Colonic mucosa (tissue), 4 donors: Measurements from ENCODE around the gene SEMA6B. TPM values are rescaled to one million over a fixed set of nuclear protein-coding genes. Genes with fewer than 3 reads are reported as not detected.

Source experiments
- DNase-seq: peaks from one replicate; pipeline ENCODE4 v3.0.0-alpha.2; 2020
- H3K27ac ChIP-seq: fragments of 200-600 bp; one replicate; pipeline ENCODE4 v1.8.0; 2021
- H3K27me3 ChIP-seq: fragments of 200-600 bp; one replicate; pipeline ENCODE4 v1.8.0; 2021
- H3K36me3 ChIP-seq: fragments of 200-600 bp; one replicate; pipeline ENCODE4 v1.8.0; 2021
- H3K4me1 ChIP-seq: fragments of 200-600 bp; one replicate; pipeline ENCODE4 v1.8.0; 2021; ENCODE audit warnings: mild to moderate bottlenecking
- H3K4me3 ChIP-seq: fragments of 200-600 bp; one replicate; pipeline ENCODE4 v1.8.0; 2021
- H3K9ac ChIP-seq, 2 donors: one replicate each; pipeline ENCODE4 v1.7.0; 2013; ENCODE audit warnings: control low read depth in 2 of 2, low read depth in 2 of 2, low read length in 2 of 2
- H3K9me3 ChIP-seq: fragments of 200-600 bp; one replicate; pipeline ENCODE4 v1.8.0; 2021
- intact Hi-C: fragments of 100-400 bp; cut with DNase I; formaldehyde crosslinking; loops from one replicate; pipeline ENCODE4 v1.14.1; 2022
- total RNA-seq, 2 donors: library from RNA; stranded (reverse); fragmentation: NEBNext Ultra II Directional in 1 of 2; extraction: Animal tissue kit (Norgen Biotek cat#: 25700) in 1 of 2; gene quantifications; one replicate each; pipeline ENCODE4 v1.2.1, GENCODE V29; 2021
- TF ChIP-seq, protein P1 (sequence below): fragments of 200-600 bp; IDR thresholded peaks from one replicate; pipeline ENCODE4 v1.8.0; 2022; ENCODE audit warnings: antibody characterized with exemption, mild to moderate bottlenecking
- donor health status: healthy.
- donor health status: DM: no; HTN: no; CAD: no.
- donor health status: DM: no; HTN: no; CAD: no.

Gene SEMA6B
- total RNA-seq, 2 donors from 2014 or later = 1.3 to 5.6 TPM

DNA sequence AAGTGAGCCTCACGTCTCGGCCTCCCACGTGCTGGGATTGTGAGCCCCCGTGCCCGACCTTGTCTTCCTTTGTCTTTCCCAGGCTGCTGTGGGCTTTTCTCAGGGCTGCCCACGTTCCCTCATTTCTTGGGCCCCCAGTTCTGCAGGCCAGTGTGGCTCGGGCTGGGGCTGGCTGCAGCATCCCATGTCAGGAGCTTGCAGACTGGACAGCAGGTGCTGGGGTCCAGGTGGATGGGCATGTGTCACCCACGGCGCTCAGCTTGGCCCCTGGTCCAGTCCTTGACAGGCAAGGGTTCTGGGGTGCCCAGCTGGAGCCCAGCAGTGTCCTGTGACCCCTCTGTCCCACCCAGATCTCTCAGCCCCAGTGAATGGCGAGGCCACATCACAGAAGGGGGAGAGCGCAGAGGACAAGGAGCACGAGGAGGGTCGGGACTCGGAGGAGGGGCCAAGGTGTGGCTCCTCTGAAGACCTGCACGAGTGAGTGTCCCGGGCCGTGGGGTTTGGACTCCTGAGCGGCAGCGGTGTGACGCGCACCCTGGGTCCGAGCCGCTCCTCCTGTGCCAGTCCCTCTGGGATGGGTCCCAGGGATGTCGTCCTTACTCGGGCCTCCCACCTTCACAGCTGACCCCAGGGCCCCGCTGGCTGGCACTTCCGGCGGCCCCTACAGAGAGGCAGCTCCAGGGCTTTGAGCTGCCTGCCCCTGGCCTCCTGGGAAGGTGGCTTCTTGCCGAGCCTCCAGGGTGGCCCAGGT lies 58.5 kb downstream of the SEMA6B start:
- TF ChIP-seq, protein P1, sequence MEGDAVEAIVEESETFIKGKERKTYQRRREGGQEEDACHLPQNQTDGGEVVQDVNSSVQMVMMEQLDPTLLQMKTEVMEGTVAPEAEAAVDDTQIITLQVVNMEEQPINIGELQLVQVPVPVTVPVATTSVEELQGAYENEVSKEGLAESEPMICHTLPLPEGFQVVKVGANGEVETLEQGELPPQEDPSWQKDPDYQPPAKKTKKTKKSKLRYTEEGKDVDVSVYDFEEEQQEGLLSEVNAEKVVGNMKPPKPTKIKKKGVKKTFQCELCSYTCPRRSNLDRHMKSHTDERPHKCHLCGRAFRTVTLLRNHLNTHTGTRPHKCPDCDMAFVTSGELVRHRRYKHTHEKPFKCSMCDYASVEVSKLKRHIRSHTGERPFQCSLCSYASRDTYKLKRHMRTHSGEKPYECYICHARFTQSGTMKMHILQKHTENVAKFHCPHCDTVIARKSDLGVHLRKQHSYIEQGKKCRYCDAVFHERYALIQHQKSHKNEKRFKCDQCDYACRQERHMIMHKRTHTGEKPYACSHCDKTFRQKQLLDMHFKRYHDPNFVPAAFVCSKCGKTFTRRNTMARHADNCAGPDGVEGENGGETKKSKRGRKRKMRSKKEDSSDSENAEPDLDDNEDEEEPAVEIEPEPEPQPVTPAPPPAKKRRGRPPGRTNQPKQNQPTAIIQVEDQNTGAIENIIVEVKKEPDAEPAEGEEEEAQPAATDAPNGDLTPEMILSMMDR = no peak
- Histone ChIP-seq H3K27ac (no peak overlapping the region), H3K9ac (no peak overlapping the region), H3K27me3 (no peaks in the 10 kb centered on the region), H3K4me1 (no peaks in the 10 kb centered on the region), H3K4me3 (no peak overlapping the region), H3K36me3 (peaks cover 8% of the 10 kb centered on the region), H3K9me3 (no peaks in the 10 kb centered on the region)
- intact Hi-C loops = no loop called here
- DNase-seq = no peak

DNA sequence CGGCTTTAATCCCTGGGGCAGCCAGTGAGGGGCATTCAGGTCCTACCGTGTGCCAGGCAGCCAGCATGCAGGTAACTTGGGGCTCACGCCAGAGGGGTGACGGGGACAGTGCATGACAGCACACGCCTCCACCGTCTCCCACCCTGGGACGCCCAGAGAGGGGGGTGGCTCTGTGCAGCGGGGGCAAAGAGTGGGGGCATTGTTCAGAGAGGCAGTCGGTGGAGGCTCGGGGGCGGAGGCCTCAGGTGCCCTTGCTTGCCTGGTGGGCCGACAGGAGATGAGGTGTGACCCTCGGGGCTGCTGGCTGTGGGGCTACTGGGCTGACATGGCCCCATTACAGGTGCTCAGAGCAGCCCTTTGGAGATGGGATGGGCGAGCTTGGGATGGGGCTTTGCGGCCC lies 59.6 kb downstream of the SEMA6B start:
- H3K4me1 ChIP-seq = no peaks in the 10 kb centered on the region
- H3K36me3 ChIP-seq = peaks cover 8% of the 10 kb centered on the region
- DNase-seq = no peak
- TF ChIP-seq, protein P1 = no peak
- no peak overlapping the region for H3K9ac ChIP-seq
- no peaks in the 10 kb centered on the region for H3K9me3 ChIP-seq
- H3K27ac ChIP-seq = no peak overlapping the region
- intact Hi-C loops = no loop called here
- H3K27me3 ChIP-seq = no peaks in the 10 kb centered on the region
- no peak overlapping the region for H3K4me3 ChIP-seq

DNA sequence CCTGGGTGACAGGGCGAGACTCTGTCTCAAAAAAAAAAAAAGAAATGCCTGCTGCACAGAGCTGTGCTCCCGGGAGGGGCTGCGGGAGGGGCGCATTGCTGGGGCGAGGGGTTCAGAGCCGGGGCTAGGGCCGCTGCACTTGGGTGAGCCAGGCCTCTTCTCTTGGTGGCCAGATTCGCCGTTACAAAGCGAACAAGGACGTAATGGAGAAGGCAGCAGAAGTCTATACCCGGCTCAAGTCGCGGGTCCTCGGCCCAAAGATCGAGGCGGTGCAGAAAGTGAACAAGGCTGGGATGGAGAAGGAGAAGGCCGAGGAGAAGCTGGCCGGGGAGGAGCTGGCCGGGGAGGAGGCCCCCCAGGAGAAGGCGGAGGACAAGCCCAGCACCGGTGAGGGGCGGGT lies 60.2 kb downstream of the SEMA6B start:
- intact Hi-C loops = no loop called here

DNA sequence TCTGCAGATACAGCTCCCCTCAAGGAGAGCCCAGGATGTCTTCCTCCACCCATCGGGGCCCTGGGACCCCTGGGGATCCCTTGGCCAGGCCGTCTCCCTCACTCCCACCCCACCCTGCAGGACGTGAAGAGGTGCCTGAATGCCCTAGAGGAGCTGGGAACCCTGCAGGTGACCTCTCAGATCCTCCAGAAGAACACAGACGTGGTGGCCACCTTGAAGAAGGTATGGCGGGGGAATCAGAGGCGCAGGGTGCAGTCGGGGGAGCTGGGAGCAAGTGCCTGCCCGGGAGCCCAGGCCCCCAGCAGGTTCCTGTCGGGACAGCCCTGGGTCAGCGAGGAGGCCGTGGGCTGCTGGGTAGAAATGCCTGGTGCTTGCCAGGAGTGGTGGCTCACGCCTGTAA lies 60.8 kb downstream of the SEMA6B start:
- intact Hi-C loops = no loop called here
- Histone ChIP-seq H3K9ac (no peak overlapping the region), H3K27ac (no peak overlapping the region), H3K36me3 (peaks cover 15% of the 10 kb centered on the region), H3K4me3 (no peak overlapping the region), H3K27me3 (no peaks in the 10 kb centered on the region), H3K4me1 (no peaks in the 10 kb centered on the region), H3K9me3 (no peaks in the 10 kb centered on the region)
- TF ChIP-seq, protein P1 = no peak
- DNase-seq = no peak

More for the DNA sequence above, 60.2 kb downstream of the SEMA6B start:
- H3K4me1 ChIP-seq = no peaks in the 10 kb centered on the region
- no peak for DNase-seq
- no peaks in the 10 kb centered on the region for H3K27me3 ChIP-seq
- H3K36me3 ChIP-seq = peaks cover 11% of the 10 kb centered on the region
- no peak overlapping the region for H3K4me3 ChIP-seq
- no peak overlapping the region for H3K9ac ChIP-seq
- TF ChIP-seq, protein P1 = no peak
- no peak overlapping the region for H3K27ac ChIP-seq
- H3K9me3 ChIP-seq = no peaks in the 10 kb centered on the region

DNA sequence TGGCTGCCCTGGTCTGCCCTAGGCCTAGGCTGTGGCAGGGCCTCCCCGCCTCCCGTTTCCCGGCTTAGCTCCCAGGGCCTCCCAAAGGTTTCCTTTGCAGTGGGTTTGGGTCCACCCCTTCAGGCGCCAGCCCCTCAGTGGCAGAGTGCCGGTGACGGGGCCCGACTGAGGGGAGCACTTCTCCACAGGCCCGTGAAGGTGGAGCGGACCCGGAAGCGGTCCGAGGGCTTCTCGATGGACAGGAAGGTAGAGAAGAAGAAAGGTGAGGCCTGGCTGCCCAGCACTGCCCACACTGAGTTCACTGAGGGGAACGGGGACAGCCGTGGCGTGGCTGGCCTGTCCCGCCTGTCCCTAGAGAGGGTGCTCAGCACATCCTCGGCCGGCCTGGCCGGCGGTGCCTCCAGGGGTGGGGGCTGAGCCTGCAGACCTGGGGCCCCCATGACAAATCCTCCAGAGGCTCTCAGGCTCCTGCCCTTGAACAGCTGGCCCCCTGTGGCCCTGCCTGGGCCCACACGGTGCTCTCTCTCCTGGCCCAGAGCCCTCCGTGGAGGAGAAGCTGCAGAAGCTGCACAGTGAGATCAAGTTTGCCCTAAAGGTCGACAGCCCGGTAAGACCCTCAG lies 61.6 kb downstream of the SEMA6B start:
- Histone ChIP-seq H3K9ac (no peak overlapping the region), H3K27me3 (no peaks in the 10 kb centered on the region), H3K4me1 (no peaks in the 10 kb centered on the region), H3K36me3 (peaks cover 15% of the 10 kb centered on the region), H3K9me3 (no peaks in the 10 kb centered on the region), H3K27ac (no peak overlapping the region), H3K4me3 (no peak overlapping the region)
- no peak for DNase-seq
- TF ChIP-seq, protein P1 = no peak
- intact Hi-C loops = no loop called here
